GM12864 (cell line): ENCODE data around the gene GIT2.

ENCODE experiments used
- DNase-seq: peaks from one replicate; pipeline ENCODE4 v3.0.0-alpha.2; 2011; ENCODE audit warnings: low read depth
- H3K4me3 ChIP-seq: 2 replicates; pipeline ENCODE4 v1.5.1; 2011; ENCODE audit warnings: mild to moderate bottlenecking, low read depth, low read length, control low read depth
- TF ChIP-seq, protein P1 (sequence below): IDR thresholded peaks from 2 replicates; pipeline ENCODE4 v1.5.1; 2011; ENCODE audit warnings: low read depth, mild to moderate bottlenecking, moderate library complexity, low read length, control low read depth, inconsistent platforms; ENCODE audit errors: missing control alignments

Gene GIT2

DNA sequence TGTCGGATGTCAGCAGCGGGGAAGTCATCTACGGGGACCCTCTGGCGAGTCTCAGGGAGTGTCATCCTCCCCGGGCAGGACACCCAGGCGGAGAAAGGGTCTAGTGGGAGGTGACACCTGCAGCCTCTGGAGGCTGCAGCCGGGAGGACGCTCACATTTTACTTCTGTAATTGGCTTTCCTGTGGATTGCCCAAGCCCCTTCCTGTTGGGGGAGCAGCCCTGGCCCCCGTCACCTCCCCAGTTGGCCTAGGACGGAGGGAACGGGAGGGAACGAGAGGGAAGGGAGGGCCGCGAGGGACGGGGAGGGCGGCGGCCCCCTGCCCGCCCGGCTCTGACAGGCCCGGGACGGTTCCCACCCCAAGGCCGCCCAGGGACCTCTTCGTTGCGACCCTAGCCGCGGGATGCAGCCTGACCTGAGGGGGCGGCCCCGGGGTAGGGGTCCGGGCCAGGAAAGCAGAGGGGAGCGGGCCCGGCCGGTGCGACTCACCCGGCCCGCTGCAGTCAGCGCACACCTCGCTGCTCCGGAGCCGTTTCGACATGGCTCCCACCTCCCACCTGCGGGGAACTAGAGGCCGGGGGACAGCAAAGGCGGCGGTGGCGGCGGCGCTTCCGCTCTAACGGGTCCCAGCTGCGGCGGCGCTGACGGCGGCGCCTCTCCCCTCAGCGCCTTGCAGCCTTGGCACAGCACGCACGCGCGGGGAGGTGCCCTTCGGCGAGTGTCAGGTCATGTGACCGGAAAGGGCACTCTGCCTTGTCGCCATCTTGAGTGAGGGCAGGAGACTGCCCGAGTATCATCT, at the start of gene GIT2:
Gene GIT2 (minus strand): TSS at position 683 of the 797 bp plus-strand sequence. CDS start 144 bp downstream, at position 539.
- TF ChIP-seq, protein P1, sequence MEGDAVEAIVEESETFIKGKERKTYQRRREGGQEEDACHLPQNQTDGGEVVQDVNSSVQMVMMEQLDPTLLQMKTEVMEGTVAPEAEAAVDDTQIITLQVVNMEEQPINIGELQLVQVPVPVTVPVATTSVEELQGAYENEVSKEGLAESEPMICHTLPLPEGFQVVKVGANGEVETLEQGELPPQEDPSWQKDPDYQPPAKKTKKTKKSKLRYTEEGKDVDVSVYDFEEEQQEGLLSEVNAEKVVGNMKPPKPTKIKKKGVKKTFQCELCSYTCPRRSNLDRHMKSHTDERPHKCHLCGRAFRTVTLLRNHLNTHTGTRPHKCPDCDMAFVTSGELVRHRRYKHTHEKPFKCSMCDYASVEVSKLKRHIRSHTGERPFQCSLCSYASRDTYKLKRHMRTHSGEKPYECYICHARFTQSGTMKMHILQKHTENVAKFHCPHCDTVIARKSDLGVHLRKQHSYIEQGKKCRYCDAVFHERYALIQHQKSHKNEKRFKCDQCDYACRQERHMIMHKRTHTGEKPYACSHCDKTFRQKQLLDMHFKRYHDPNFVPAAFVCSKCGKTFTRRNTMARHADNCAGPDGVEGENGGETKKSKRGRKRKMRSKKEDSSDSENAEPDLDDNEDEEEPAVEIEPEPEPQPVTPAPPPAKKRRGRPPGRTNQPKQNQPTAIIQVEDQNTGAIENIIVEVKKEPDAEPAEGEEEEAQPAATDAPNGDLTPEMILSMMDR, result peak; percentile 7
- peak within 1 kb of the TSS; percentile 92 for H3K4me3 ChIP-seq
- DNase-seq, result peak; percentile 89

- no peak for DNase-seq
- TF ChIP-seq, protein P1, result no peak
- no peak overlapping the region for H3K4me3 ChIP-seq
Measured at GRCh38 chr12:110042264-110042663, 46.1 kb upstream of the GIT2 start.

DNA sequence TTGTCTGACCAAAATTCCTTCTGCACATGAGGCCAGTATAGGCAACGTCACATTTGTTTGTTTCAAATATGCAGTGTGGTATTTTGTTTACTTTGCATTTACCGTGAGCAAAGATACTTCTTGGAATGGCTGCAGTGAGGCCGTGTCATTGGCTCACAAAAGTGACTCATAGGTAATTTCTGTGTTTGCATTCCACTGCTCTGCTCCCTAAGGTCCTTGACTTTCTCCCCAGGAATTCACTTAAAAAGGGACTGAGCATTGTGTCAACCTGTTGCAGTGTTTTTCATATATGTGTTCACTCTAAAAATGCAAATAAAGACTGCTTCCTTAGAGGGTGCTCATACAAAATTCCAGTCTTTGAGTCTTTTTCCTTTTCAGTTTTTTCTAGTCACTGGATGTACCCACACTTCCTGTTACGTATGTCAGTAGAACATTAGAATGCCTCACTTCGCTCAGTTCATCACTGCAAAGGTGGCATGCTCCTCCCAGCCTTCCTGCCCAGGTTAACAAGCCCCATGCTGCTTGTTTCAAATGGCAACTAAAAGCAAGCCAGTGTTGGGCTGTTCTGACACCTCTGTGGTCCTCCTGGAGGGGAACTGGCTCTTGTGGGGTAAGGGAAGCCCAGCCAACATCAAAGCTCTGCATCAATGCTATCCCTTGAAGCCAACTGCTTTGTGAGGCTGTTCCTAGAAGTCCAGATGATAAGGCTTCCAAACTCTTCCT, 43.1 kb upstream of the GIT2 start:
- TF ChIP-seq, protein P1, result no peak
- H3K4me3 ChIP-seq, result no peak overlapping the region
- no peak for DNase-seq

GRCh38 chr12:110038741-110039084, 42.5 kb upstream of the GIT2 start:
- TF ChIP-seq, protein P1, result no peak
- H3K4me3 ChIP-seq, result no peak overlapping the region
- no peak for DNase-seq

DNA sequence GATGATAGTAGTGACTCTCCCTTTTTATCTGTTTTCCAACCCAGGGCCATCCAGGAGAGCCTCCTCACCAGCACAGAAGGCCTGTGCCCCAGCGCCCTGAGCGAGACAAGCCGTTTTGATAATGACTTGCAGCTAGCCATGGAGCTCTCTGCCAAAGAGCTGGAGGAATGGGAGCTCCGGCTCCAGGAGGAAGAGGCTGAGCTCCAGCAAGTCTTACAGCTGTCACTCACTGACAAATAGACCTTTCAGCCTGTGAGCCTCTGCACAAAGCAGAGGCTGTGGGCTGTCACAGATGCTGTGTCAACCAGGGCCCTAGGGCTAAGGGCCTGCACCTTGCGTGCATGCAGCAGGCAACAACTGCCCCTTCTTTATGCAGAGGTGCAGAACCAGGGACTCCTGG, 41.1 kb upstream of the GIT2 start:
- no peak overlapping the region for H3K4me3 ChIP-seq
- no peak for DNase-seq
- TF ChIP-seq, protein P1, result no peak

- no peak for DNase-seq
- H3K4me3 ChIP-seq, result no peak overlapping the region
- TF ChIP-seq, protein P1, result no peak
Measured at GRCh38 chr12:110035534-110036104, 39.5 kb upstream of the GIT2 start.

DNA sequence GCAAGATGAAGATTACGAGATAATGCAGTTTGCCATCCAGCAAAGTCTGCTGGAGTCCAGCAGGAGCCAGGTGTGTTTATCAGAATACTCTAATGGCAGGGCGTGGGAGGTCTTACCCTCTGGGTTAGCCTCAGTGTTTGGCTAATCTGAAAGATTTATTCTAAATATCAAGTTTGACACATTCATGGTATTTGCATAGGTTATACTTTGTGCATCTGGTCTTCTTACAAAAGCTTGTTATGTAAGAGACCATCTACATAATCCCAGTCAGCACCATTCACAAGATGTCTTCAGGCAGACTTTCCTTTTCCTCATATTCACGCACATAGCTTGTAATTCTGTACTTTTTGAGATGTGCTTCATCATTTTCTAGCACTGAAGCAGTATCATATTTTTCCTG, 37.7 kb upstream of the GIT2 start:
- TF ChIP-seq, protein P1, result no peak
- H3K4me3 ChIP-seq, result no peak overlapping the region
- no peak for DNase-seq
